DMS53 treated with DMSO at 0.1 percent for 48 hours (cell line): ENCODE data around the gene COX6A2.
"Not testable (repeated sequence)": the region's sequence is repeated elsewhere in the genome, so short reads cannot be mapped to it uniquely, and the experiment has no call there.

Experiments used
- DNase-seq: peaks from one replicate; lab custom pipeline; 2025; ENCODE audit not compliant: unreplicated experiment; lab: John Stamatoyannopoulos, UW

Gene COX6A2

GRCh38 chr16:31461921-31462804, 34.0 kb upstream of the COX6A2 start:
- no peak for DNase-seq

- no peak for DNase-seq
Measured at GRCh38 chr16:31461201-31461920, 33.2 kb upstream of the COX6A2 start.

GRCh38 chr16:31460582-31461002, 32.4 kb upstream of the COX6A2 start:
- DNase-seq: no peak

- peak; percentile 95 for DNase-seq
Measured at GRCh38 chr16:31459687-31460581, 31.8 kb upstream of the COX6A2 start.

- peak; percentile 88 for DNase-seq
Measured at GRCh38 chr16:31458844-31459686, 30.9 kb upstream of the COX6A2 start, which contains the start of gene ARMC5. Gene ARMC5 (plus strand): TSS chr16:31459501. CDS start chr16:31459525, 24 bp downstream.

- DNase-seq: peak; percentile 25
Measured at GRCh38 chr16:31458073-31458843, 30.1 kb upstream of the COX6A2 start.

GRCh38 chr16:31456988-31457360, 28.8 kb upstream of the COX6A2 start:
- DNase-seq: no peak

GRCh38 chr16:31455601-31456314, 27.6 kb upstream of the COX6A2 start:
- DNase-seq: no peak

GRCh38 chr16:31453255-31454204, 25.4 kb upstream of the COX6A2 start:
- no peak for DNase-seq

GRCh38 chr16:31452631-31453106, 24.5 kb upstream of the COX6A2 start:
- DNase-seq: no peak

GRCh38 chr16:31451681-31452351, 23.7 kb upstream of the COX6A2 start:
- peak; percentile 24 for DNase-seq

- no peak for DNase-seq
Measured at GRCh38 chr16:31451201-31451600, 23.0 kb upstream of the COX6A2 start.

GRCh38 chr16:31445931-31446330, 17.8 kb upstream of the COX6A2 start:
- DNase-seq: not testable (repeated sequence)

- no peak for DNase-seq
Measured at GRCh38 chr16:31441956-31442355, 13.8 kb upstream of the COX6A2 start.

- no peak for DNase-seq
Measured at GRCh38 chr16:31440516-31441184, 12.5 kb upstream of the COX6A2 start.

GRCh38 chr16:31439519-31439918, 11.4 kb upstream of the COX6A2 start:
- DNase-seq: no peak
